Measurements from ENCODE around the gene PI4KB. TPM values are rescaled to one million over a fixed set of nuclear protein-coding genes. Genes with fewer than 3 reads are reported as not detected.

PI4KB gene
- total RNA-seq, 1 donor from 2014 or later, result 30.3 TPM

DNA sequence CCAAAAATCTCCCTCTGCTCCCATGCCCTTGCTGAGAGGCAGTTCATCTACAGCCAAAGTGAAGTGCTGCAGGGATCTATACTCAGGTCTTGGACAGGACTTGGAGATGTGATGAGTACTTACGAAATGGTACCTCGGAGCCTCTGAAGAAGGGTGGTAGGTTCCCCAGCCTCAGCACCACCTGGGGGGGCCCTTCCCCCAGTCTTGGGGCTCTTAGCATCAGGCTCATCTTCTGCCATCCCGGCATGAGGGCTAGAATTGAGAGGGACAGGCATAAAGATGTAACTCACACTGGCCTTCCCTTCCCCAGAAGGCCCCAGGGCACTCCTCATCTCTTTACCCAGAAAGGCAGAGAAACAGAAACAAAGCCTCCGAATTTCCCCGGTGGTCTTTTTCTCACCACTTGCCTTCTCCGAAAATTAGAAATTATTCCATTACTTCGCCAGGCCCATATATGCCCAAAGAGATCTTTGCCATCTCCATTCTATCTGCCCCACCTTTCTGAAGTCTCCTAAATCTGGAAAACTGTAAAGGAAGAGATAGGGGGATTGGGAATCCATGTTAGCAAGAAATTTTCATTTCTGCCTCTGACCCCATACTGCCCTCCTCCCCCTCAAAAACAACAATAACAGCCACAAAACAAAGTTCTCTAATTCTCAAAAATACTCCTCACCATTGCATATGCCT is 19.0 kb upstream of the PI4KB start:
- peak overlapping the region; percentile 89 to 94 (median 89) for H3K9ac ChIP-seq (ENCODE audit: low read depth in 1 of 3, low read length in 3 of 3)
- H3K27ac ChIP-seq (ENCODE audit: low read depth, low read length), result peak overlapping the region; percentile 95
- peaks cover 9 to 15% (median 14%) of the 10 kb centered on the region in 3 donors for H3K4me1 ChIP-seq (ENCODE audit: control insufficient read depth in 3 of 3, insufficient read depth in 3 of 3, low read length in 3 of 3)
- H3K4me3 ChIP-seq (ENCODE audit: low read length in 3 of 3), result peak overlapping the region; percentile 93 to 96 (median 94)
- no peaks in the 10 kb centered on the region for H3K27me3 ChIP-seq (ENCODE audit: control insufficient read depth in 3 of 3, insufficient read depth in 3 of 3, low read length in 3 of 3)
- peaks cover 32 to 38% (median 37%) of the 10 kb centered on the region in 3 donors for H3K36me3 ChIP-seq (ENCODE audit: control insufficient read depth in 3 of 3, insufficient read depth in 3 of 3, low read length in 3 of 3)
- H3K9me3 ChIP-seq (ENCODE audit: control insufficient read depth in 3 of 3, low read length in 3 of 3), result no peaks in the 10 kb centered on the region

DNA sequence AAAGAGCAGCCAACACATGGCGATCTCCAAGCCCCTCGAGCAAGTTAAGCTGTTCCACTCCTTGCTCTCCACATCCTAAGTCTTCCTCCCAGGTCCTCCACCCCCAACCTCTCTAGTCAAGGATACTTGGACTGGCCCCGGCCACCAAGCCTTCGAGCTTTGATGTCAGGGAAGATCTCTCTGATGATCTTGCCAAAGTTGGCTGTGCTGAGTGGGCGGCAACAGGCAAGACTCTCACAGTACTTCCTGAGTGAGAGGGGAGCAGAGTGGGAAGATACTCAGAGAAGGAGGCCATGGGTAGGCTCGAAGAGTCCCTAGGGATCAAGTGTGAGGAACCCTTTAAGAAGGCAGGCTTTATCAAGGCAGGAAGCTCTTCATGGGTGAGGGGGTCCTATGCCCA is 17.1 kb upstream of the PI4KB start:
- H3K4me1 ChIP-seq (ENCODE audit: control insufficient read depth in 3 of 3, insufficient read depth in 3 of 3, low read length in 3 of 3), result peaks cover 9 to 17% (median 15%) of the 10 kb centered on the region in 3 donors
- H3K27me3 ChIP-seq (ENCODE audit: control insufficient read depth in 3 of 3, insufficient read depth in 3 of 3, low read length in 3 of 3), result no peaks in the 10 kb centered on the region
- H3K4me3 ChIP-seq (ENCODE audit: low read length in 3 of 3), result no peak overlapping the region

DNA sequence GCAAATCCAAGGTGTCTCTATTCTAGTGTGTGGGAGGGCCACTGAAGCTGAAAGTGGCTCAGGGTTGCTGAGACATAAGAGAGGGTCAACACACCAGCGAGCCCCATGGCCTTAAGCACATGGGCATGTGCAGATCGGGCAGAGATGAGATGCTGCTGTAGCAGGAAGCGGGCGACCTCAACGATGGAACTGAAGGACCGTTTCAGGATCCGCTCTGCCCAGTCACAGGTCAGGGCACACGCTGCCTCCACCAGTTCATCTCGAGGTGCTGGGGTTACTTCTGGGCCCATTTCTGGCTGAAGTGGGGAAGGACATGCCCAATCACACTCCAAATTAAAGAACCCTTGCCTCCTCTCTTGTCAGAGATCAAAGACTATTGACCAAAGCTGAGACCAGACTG is 16.4 kb upstream of the PI4KB start:
- peaks cover 9 to 17% (median 15%) of the 10 kb centered on the region in 3 donors for H3K4me1 ChIP-seq (ENCODE audit: control insufficient read depth in 3 of 3, insufficient read depth in 3 of 3, low read length in 3 of 3)
- H3K4me3 ChIP-seq (ENCODE audit: low read length in 3 of 3), result no peak overlapping the region
- no peak overlapping the region for H3K9ac ChIP-seq (ENCODE audit: low read depth in 1 of 3, low read length in 3 of 3)
- no peaks in the 10 kb centered on the region for H3K9me3 ChIP-seq (ENCODE audit: control insufficient read depth in 3 of 3, low read length in 3 of 3)
- no peak overlapping the region for H3K27ac ChIP-seq (ENCODE audit: low read depth, low read length)
- H3K27me3 ChIP-seq (ENCODE audit: control insufficient read depth in 3 of 3, insufficient read depth in 3 of 3, low read length in 3 of 3), result no peaks in the 10 kb centered on the region
- peaks cover 32 to 38% (median 37%) of the 10 kb centered on the region in 3 donors for H3K36me3 ChIP-seq (ENCODE audit: control insufficient read depth in 3 of 3, insufficient read depth in 3 of 3, low read length in 3 of 3)

More for the DNA sequence above, 17.1 kb upstream of the PI4KB start:
- Histone ChIP-seq H3K9ac (ENCODE audit: low read depth in 1 of 3, low read length in 3 of 3) (no peak overlapping the region), H3K27ac (ENCODE audit: low read depth, low read length) (no peak overlapping the region), H3K9me3 (ENCODE audit: control insufficient read depth in 3 of 3, low read length in 3 of 3) (no peaks in the 10 kb centered on the region), H3K36me3 (ENCODE audit: control insufficient read depth in 3 of 3, insufficient read depth in 3 of 3, low read length in 3 of 3) (peaks cover 32 to 38% (median 37%) of the 10 kb centered on the region in 3 donors)

DNA sequence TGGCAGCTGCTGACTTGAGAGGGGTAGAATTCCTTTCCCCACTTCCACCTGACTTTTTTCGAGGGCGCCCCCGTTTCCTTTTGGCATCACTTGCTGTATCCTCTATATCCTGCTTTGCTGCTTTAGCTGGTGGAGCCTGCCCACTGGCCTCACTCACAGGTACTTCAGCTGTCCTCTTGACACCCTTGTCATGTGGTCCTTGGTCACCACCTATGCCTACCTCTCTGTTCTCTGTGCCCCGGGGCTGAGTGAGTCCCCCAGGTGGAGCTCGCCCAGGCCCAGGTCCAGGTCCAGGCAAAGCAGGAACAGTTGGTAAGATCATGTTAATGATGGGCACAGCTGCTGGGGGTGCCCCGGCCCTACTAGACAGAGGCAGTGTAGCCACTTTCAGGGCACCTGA is 15.4 kb upstream of the PI4KB start:
- Histone ChIP-seq H3K4me1 (ENCODE audit: control insufficient read depth in 3 of 3, insufficient read depth in 3 of 3, low read length in 3 of 3) (peaks cover 9 to 15% (median 10%) of the 10 kb centered on the region in 3 donors), H3K9ac (ENCODE audit: low read depth in 1 of 3, low read length in 3 of 3) (peak overlapping the region in 1 of 3 donors; percentile 8), H3K4me3 (ENCODE audit: low read length in 3 of 3) (no peak overlapping the region), H3K27ac (ENCODE audit: low read depth, low read length) (no peak overlapping the region), H3K27me3 (ENCODE audit: control insufficient read depth in 3 of 3, insufficient read depth in 3 of 3, low read length in 3 of 3) (no peaks in the 10 kb centered on the region), H3K9me3 (ENCODE audit: control insufficient read depth in 3 of 3, low read length in 3 of 3) (no peaks in the 10 kb centered on the region), H3K36me3 (ENCODE audit: control insufficient read depth in 3 of 3, insufficient read depth in 3 of 3, low read length in 3 of 3) (peaks cover 32 to 38% (median 37%) of the 10 kb centered on the region in 3 donors)

DNA sequence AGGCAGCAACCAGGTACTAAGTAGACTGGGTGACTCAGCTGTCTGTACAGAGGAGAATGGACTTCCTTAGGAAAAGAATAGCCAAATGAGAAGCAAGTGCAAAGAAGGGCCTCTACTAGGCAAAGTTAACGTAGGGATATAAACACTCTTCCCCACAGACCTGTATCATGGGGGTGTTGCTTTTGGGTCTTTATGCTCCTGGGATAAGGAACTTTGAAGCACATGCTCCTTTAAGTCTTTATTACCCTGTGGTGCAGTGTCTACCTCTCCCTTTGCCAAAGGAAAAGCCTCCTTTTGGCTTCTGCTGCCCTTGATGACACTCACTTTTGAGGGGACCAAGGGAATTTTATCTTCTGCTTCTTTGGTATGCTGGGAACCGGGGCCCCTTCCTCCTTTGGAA is 14.8 kb upstream of the PI4KB start:
- no peak overlapping the region for H3K9ac ChIP-seq (ENCODE audit: low read depth in 1 of 3, low read length in 3 of 3)
- H3K27ac ChIP-seq (ENCODE audit: low read depth, low read length), result no peak overlapping the region
- peaks cover 32 to 38% (median 37%) of the 10 kb centered on the region in 3 donors for H3K36me3 ChIP-seq (ENCODE audit: control insufficient read depth in 3 of 3, insufficient read depth in 3 of 3, low read length in 3 of 3)
- H3K27me3 ChIP-seq (ENCODE audit: control insufficient read depth in 3 of 3, insufficient read depth in 3 of 3, low read length in 3 of 3), result no peaks in the 10 kb centered on the region
- H3K9me3 ChIP-seq (ENCODE audit: control insufficient read depth in 3 of 3, low read length in 3 of 3), result no peaks in the 10 kb centered on the region
- peaks cover 7 to 14% (median 9%) of the 10 kb centered on the region in 3 donors for H3K4me1 ChIP-seq (ENCODE audit: control insufficient read depth in 3 of 3, insufficient read depth in 3 of 3, low read length in 3 of 3)
- no peak overlapping the region for H3K4me3 ChIP-seq (ENCODE audit: low read length in 3 of 3)

DNA sequence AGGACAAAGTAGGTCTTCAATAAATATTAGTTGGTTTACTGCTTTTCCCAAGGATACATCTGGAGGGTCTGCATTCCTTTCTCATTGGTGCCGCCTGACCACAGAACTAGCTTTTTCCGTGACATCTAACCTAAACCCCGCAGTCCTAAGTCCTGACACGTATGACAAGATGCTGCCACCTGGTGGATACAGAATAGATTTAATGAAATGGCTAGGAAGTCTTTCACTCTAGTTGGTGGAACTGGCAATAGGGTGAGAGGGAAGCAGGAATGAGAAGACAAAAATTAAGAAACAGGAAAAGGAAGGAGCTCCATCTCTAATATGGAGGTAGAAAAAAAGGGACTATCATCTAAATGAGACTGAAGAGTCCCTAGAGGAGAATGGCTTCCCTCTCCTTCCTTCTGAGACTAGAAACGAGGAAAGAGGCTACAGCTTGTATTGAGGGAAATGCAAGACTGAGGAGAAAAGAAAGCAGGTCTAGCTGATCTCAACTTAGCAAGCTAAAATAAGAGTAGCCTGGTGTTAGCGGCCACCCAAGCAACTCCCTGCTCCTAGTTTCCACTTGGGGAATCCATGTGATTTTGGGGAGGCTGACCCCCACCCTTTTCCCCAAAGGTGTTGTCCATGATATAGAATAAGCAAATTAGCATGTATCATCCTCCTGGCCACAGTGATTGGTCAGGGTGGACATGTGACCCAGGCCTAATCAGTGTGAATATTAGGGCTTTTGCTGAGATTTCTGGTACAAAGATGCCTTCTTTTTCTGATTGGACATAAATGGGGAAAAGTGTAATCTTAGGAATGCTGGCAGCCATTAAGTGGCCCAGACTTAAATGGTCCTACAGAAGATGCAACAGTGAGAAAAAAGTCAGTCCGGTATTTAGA is 13.9 kb upstream of the PI4KB start:
- H3K4me1 ChIP-seq (ENCODE audit: control insufficient read depth in 3 of 3, insufficient read depth in 3 of 3, low read length in 3 of 3), result peaks cover 4 to 8% (median 5%) of the 10 kb centered on the region in 3 donors
- no peak overlapping the region for H3K27ac ChIP-seq (ENCODE audit: low read depth, low read length)
- no peaks in the 10 kb centered on the region for H3K27me3 ChIP-seq (ENCODE audit: control insufficient read depth in 3 of 3, insufficient read depth in 3 of 3, low read length in 3 of 3)
- peaks cover 32 to 38% (median 37%) of the 10 kb centered on the region in 3 donors for H3K36me3 ChIP-seq (ENCODE audit: control insufficient read depth in 3 of 3, insufficient read depth in 3 of 3, low read length in 3 of 3)
- H3K9me3 ChIP-seq (ENCODE audit: control insufficient read depth in 3 of 3, low read length in 3 of 3), result no peaks in the 10 kb centered on the region
- no peak overlapping the region for H3K4me3 ChIP-seq (ENCODE audit: low read length in 3 of 3)
- H3K9ac ChIP-seq (ENCODE audit: low read depth in 1 of 3, low read length in 3 of 3), result peak overlapping the region in 2 of 3 donors; percentile 1 to 10

DNA sequence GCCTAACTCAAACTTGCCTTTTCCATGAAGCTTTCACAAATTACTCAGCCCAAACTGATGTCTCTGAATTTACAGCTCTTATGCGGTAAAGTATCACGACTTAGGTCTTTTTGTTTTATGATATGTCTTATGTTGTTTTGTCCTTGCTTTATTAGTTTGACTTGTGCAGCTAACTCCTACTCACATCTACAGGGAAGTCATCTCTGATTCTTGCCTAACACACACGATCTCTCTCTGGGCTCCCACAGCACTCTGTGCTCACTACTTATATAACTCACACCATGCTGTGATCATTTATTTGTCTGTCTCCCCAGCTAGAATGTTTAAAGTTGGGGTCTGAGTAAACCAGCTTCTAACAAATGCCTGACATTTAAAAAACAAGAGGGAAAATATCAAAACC is 9.3 kb upstream of the PI4KB start:
- H3K4me1 ChIP-seq (ENCODE audit: control insufficient read depth in 3 of 3, insufficient read depth in 3 of 3, low read length in 3 of 3), result peaks cover 0 to 3% (median 0%) of the 10 kb centered on the region in 3 donors
- peaks cover 0 to under 1% (median under 1%) of the 10 kb centered on the region in 3 donors for H3K36me3 ChIP-seq (ENCODE audit: control insufficient read depth in 3 of 3, insufficient read depth in 3 of 3, low read length in 3 of 3)
- no peak overlapping the region for H3K9ac ChIP-seq (ENCODE audit: low read depth in 1 of 3, low read length in 3 of 3)
- no peak overlapping the region for H3K27ac ChIP-seq (ENCODE audit: low read depth, low read length)
- H3K9me3 ChIP-seq (ENCODE audit: control insufficient read depth in 3 of 3, low read length in 3 of 3), result no peaks in the 10 kb centered on the region
- no peak overlapping the region for H3K4me3 ChIP-seq (ENCODE audit: low read length in 3 of 3)
- H3K27me3 ChIP-seq (ENCODE audit: control insufficient read depth in 3 of 3, insufficient read depth in 3 of 3, low read length in 3 of 3), result no peaks in the 10 kb centered on the region

DNA sequence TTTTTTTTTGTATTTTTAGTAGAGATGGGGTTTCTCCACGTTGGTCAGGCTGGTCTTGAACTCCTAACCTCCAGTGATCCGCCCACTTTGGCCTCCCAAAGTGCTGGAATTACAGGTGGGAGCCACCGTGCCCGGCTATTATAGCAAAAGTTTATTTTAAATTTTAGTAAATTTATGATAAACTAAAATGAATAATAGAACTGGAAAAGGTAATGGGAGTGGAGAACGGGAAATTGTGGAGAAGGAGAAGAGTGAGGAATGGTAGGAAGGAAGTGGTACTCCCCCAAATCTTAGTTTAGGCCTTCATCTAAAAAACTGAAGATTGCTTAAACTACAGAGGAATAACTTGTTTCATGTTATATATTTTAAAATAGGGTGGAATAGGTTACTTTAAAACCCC is 7.6 kb upstream of the PI4KB start:
- Histone ChIP-seq H3K9me3 (ENCODE audit: control insufficient read depth in 3 of 3, low read length in 3 of 3) (no peaks in the 10 kb centered on the region), H3K4me1 (ENCODE audit: control insufficient read depth in 3 of 3, insufficient read depth in 3 of 3, low read length in 3 of 3) (no peaks in the 10 kb centered on the region), H3K36me3 (ENCODE audit: control insufficient read depth in 3 of 3, insufficient read depth in 3 of 3, low read length in 3 of 3) (no peaks in the 10 kb centered on the region), H3K4me3 (ENCODE audit: low read length in 3 of 3) (no peak overlapping the region), H3K27ac (ENCODE audit: low read depth, low read length) (no peak overlapping the region), H3K9ac (ENCODE audit: low read depth in 1 of 3, low read length in 3 of 3) (no peak overlapping the region), H3K27me3 (ENCODE audit: control insufficient read depth in 3 of 3, insufficient read depth in 3 of 3, low read length in 3 of 3) (no peaks in the 10 kb centered on the region)

DNA sequence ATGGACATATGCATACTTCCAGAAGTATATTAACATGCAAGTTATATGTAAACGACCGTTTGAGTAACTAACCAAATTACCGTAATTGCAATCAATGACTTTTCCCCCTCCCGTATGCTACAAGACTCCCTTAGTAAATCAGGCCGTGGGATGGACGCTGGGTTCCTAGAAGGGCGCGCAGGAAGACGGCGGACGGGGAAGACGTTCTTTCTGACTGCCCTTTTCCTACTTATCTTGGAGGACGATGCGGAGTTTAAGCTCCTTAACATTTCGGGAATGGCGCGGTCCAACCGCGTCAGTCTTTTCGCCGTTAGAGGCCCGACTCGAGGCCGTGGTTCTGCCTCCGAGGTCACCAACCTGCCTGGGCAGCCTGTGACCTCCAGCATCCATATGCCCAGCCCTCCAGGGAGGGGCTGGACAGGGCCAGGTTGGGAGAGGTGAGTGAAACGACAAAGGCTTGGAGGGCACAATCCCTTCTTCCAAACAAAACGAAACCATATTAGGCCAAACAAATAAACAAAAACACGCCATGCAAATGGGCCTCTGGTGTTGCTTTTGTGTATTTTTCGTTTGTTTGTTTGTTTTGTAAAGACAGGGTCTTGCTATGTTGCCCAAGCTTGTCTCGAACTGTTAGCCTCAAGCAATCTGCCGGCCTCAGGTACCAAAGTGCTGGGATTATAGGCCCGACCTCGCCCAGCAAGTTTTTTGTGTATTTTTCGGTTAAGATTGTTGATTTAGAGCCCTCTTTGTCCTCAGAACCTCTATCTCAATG is 873 bp upstream of the PI4KB start:
- Histone ChIP-seq H3K9me3 (ENCODE audit: control insufficient read depth in 3 of 3, low read length in 3 of 3) (no peaks in the 10 kb centered on the region), H3K36me3 (ENCODE audit: control insufficient read depth in 3 of 3, insufficient read depth in 3 of 3, low read length in 3 of 3) (peaks cover 5 to 15% (median 14%) of the 10 kb centered on the region in 3 donors), H3K27ac (ENCODE audit: low read depth, low read length) (peak overlapping the region; percentile 89), H3K27me3 (ENCODE audit: control insufficient read depth in 3 of 3, insufficient read depth in 3 of 3, low read length in 3 of 3) (no peaks in the 10 kb centered on the region), H3K4me3 (ENCODE audit: low read length in 3 of 3) (peak overlapping the region; percentile 60 to 95 (median 85)), H3K9ac (ENCODE audit: low read depth in 1 of 3, low read length in 3 of 3) (peak overlapping the region; percentile 74 to 91 (median 81)), H3K4me1 (ENCODE audit: control insufficient read depth in 3 of 3, insufficient read depth in 3 of 3, low read length in 3 of 3) (peaks cover 31 to 33% (median 31%) of the 10 kb centered on the region in 3 donors)
